ENCODE results near the gene MAP3K2.

DNA sequence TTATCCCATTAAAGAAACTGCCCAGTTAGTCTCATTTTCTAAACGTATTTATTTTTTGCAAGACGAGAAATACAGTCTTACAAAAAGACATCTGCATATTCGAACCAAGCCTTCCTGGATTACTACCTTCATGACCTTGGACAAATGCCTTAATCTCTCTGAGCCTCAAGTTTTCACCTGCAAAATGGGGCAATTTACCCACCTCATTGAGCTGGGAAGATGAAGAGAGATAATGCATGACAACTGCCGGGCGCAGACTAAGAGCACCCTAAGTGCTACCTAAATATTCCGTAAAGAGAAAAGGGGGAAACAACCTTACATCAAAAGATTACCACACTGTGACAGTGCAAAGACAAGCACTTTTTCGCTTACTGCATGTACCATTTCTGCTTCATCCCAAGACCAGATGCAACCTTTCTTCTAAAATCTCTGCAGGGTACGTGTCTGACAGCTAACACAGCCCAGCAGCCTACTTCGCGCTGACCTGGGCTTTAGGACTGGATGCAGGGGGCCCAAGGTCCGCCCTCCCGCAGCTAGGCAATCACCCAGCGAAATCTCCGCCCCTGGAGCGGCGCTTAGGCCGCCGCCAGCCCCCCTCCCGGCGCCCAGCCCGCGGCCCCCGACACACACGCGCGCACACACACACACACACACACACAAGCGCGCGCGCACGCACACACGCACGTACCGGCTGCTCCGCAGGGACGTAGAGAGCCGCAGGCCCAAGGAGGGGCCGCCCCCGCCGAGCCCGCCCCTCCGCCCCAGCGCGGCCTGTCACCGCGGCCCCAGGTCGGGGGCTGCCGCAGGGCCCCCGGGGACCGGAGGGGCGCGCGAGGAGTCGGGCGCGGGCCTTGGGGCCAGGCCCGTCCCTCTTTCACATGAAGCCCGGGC lies 766 bp downstream of the MAP3K2 start:
- TF ChIP-seq POLR2AphosphoS5 (IDR thresholded peaks at IDR 0.05) = no peak
- TF ChIP-seq, protein P1, sequence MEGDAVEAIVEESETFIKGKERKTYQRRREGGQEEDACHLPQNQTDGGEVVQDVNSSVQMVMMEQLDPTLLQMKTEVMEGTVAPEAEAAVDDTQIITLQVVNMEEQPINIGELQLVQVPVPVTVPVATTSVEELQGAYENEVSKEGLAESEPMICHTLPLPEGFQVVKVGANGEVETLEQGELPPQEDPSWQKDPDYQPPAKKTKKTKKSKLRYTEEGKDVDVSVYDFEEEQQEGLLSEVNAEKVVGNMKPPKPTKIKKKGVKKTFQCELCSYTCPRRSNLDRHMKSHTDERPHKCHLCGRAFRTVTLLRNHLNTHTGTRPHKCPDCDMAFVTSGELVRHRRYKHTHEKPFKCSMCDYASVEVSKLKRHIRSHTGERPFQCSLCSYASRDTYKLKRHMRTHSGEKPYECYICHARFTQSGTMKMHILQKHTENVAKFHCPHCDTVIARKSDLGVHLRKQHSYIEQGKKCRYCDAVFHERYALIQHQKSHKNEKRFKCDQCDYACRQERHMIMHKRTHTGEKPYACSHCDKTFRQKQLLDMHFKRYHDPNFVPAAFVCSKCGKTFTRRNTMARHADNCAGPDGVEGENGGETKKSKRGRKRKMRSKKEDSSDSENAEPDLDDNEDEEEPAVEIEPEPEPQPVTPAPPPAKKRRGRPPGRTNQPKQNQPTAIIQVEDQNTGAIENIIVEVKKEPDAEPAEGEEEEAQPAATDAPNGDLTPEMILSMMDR (IDR thresholded peaks at IDR 0.05) = no peak

All from prostate gland (tissue), 2 donors.